Cardiac septum (tissue), 1 donor: Measurements from ENCODE around the gene TPST2. TPM values are rescaled to one million over a fixed set of nuclear protein-coding genes. Genes with fewer than 3 reads are reported as not detected.

Experiments used
- DNase-seq: peaks from one replicate; pipeline ENCODE4 v3.0.0-alpha.2; 2020; ENCODE audit warnings: low spot score
- intact Hi-C: fragments of 100-400 bp; cut with DNase I; formaldehyde crosslinking; loops from one replicate; pipeline ENCODE4 v1.14.0; 2022
- total RNA-seq: library from RNA; stranded (reverse); fragmentation: NEBNext Ultra II Directional; extraction: Animal tissue kit (Norgen Biotek cat#: 25700); gene quantifications from one replicate; pipeline ENCODE4 v1.2.1, GENCODE V29; 2021
- donor health status: DM: no; HTN: no; CAD: no.

The TPST2 gene
- total RNA-seq, 1 donor from 2014 or later = 22.0 TPM

DNA sequence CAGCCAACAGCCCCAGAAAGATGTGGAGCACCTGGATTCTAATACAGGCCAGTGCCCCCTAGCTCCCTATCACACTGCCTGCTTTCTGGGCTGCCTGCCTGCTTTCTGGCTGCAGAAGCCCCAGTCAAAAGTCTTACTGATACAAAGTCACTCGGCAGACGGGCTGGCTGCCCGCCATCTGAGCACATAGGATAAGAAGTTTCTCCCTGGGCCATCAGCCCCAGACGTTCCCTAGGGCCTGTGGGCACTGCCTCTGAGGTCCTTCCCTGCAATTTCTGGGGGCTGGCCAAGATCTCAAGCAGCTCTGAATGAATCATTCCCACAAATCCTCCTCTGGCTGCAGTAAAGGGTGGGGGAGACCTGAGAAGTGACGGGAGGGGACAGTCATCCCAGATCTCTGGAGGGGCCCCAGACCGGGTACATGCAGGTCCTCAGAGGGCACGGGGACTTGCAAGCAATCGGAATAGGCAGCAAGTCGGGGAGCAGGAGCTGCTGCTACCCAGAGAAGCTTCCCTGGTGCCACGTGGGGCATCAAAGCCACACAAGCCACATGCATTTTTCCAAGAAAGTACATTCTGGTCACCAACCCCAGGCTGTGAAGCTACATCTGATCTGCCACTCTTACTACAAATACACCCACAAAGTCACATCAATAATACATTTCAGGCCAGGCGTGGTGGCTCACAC, 4.7 kb downstream of the TPST2 start:
- intact Hi-C loops = loop anchor here (5.0 kb wide), 1 partner anchor 38 kb away; no protein-coding TSS in a partner anchor
- DNase-seq = peak; percentile 80

- intact Hi-C loops = no loop called here
- no peak for DNase-seq
Measured at GRCh38 chr22:26584010-26584409, 5.9 kb downstream of the TPST2 start.

DNA sequence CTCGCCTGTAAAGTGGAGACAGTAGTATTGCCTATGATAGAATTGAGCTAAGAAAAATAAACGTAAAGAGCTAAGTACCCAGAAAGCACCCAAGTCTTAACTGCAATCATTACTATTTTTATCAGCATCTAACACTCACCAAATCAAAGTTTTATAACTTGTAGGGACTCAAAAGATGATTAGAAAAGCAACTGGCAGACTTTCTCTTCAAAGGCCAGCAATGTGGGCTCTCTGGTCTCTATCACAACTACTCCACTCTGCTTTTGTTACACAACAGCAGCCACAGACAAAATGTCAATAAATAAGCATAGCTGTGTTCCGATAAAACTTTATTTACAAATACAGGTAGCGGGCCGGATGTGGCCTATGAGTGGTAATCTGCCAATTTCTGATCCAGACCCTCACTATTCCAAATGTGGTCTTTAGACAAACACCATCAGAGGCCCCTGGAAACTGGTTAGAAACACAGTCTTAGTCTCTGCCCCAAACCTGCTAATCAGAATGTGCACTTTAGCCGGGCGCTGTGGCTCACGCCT, 8.2 kb downstream of the TPST2 start:
- no peak for DNase-seq
- intact Hi-C loops = no loop called here

DNA sequence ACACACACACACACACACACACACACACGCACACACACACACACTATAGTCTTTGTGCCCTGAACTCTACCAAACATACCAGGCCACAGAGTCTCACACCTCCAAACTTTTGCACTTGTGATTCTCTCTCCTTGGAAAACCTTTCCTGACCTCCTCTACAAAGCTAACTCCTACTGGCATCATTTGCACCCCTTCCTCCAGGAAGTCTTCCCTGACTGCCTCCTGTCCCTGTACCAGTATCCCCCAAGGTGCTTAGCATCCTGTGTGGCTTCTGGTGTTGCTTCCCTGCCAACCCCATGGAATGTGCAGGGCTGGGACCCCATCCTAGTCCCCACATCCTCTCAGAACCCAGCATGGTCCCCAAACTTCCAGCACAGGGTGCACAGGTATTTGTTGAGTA, 8.9 kb downstream of the TPST2 start:
- intact Hi-C loops = no loop called here
- no peak for DNase-seq

DNA sequence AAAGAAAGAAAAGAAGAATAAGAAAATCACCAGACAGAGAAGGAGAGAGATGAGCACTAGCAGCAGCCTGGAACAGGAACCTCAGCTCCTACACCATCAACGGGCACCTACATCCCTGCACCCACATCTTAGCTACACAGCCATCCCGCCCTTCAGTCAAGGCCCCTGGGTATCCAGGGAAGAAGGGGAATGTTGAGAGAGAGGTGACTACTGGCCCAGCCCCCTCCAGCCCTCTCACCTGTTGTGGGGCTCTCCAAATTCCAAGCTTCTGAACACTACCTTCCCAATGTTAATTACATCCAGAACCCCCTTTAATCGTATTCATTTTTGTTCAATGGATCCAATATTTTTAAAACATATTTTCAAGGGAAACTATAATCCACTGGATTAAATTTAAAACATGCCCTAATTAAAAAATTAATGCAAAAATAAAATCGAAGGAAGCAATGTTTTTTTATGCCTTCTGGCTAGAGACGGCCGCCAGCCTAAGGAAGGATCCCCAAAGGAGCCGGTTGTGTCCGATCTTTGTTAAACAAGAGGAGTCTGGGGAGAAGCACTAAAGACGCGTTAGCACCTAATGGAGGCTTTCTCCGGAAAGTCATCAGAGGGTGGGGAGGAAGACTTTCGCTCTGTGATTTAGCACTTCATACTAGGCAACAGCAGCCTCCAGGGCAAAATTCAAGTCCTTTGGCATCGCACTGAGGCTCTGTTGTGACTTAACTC, 9.5 kb downstream of the TPST2 start:
- DNase-seq = no peak
- intact Hi-C loops = no loop called here

GRCh38 chr22:26579331-26579886, 10.5 kb downstream of the TPST2 start:
- intact Hi-C loops = no loop called here
- DNase-seq = no peak

DNA sequence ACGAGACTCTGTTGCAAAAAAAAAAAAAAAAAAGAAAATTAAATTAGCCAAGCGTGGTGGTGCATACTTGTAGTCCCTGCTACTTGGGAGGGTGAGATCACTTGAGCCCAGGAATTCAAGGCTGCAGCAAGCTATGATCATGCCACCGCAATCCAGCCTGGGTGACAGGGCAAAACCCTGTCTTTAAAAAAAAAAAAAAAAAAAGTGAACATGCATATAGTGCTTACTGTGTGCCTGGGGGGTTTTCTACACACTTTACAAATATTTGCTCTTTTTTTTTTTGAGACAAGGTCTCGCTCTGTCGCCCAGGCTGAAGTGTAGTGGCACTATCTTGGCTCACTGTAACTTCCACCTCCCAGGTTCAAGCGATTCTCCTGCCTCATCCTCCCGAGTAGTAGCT, 12.9 kb downstream of the TPST2 start:
- intact Hi-C loops = no loop called here
- no peak for DNase-seq

- intact Hi-C loops = no loop called here
- no peak for DNase-seq
Measured at GRCh38 chr22:26576026-26576680, 13.8 kb downstream of the TPST2 start.

GRCh38 chr22:26574001-26574723, 15.8 kb downstream of the TPST2 start:
- intact Hi-C loops = no loop called here
- DNase-seq = no peak

GRCh38 chr22:26573026-26573662, 16.8 kb downstream of the TPST2 start:
- intact Hi-C loops = no loop called here
- DNase-seq = peak; percentile 88

- intact Hi-C loops = no loop called here
- no peak for DNase-seq
Measured at GRCh38 chr22:26570864-26571525, 18.9 kb downstream of the TPST2 start.

- intact Hi-C loops = no loop called here
Measured at GRCh38 chr22:26570115-26570514, 19.8 kb downstream of the TPST2 start.

DNA sequence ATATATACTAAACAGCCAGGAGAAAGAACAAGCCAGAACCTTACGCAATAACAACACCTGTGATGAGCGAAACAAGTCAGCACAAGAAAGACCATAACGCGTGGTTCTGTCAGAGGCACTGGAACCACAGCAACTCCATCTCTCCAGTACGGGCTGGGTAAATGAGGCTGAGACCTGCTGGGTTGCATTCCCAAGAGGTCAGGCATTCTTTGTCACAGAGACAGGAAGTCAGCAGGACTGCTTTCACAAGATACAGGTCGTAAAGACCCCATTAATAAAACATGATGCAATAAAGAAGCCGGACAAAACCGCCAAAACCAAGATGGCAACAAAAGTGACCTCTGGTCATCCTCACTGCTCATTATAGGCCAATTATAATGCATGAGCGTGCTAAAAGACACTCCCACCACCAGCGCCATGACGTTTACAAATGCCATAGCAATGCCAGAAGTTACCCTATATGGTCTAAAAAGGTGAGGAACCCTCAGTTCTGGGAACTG, 21.7 kb downstream of the TPST2 start:
- intact Hi-C loops = no loop called here
- no peak for DNase-seq

More at GRCh38 chr22:26570115-26570514, 19.8 kb downstream of the TPST2 start:
- DNase-seq = no peak

GRCh38 chr22:26567610-26568009, 22.3 kb downstream of the TPST2 start:
- DNase-seq = no peak
- intact Hi-C loops = no loop called here

DNA sequence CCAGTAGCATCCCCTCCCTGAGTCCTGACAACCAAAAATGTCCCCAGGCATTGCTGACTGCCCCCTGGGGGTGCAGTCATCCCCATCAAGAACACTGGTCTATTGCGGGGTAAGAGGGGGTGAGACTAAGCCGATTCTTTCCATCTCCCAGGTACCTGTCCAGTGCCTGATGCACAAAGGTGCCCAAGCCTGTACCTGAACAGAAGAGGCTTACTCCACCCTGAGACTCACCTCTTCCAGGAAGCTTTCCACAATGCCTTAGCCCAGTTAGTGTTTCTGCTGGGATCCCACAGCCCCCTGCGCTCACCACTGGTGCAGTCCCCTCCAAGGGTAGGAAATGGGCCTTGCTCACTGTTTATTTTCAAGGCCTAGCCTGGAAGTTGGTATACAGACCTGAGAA, 22.9 kb downstream of the TPST2 start:
- no peak for DNase-seq
- intact Hi-C loops = no loop called here

DNA sequence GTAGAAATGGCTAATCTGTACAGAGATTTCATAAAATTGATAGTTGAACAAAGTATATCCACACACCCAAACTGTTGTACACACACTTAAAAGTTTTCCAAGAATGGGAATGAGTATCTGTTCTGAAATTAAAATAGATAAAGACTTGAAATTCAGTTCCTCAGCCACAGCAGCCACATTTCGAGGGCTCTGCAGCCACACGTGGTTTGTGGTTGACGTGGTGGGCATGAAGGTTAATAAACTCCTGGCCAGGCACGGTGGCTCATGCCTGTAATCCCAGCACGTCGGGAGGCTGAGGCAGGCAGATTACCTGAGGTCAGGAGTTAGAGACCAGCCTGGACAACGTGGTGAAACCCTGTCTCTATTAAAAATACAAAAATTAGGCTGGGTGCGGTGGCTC, 24.0 kb downstream of the TPST2 start:
- no peak for DNase-seq
- intact Hi-C loops = no loop called here

DNA sequence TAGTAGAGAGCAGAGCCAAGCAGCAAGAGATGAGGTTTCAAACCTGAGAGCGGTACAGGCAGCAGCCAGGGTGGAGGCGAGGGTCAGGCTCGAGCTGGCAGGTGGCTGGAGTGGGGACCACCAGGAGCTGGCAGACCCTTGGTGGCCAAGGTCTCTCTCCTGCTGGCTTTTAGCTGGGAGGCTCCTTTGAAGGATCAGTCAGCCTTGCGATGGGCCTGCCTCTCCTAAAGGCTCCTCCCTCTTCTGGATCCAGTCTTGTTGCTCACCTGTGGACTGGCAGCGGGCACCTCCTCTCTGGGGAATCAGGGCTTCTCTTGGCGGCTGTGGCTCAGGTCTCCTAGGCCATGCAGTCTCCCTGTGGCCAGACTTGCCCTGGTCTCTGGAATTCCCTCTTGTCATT, 24.8 kb downstream of the TPST2 start:
- intact Hi-C loops = no loop called here
- DNase-seq = no peak

GRCh38 chr22:26564672-26565071, 25.3 kb downstream of the TPST2 start:
- DNase-seq = no peak

More at GRCh38 chr22:26564672-26565071, 25.3 kb downstream of the TPST2 start:
- intact Hi-C loops = no loop called here
